NCI-H1417 (cell line): Measurements from ENCODE around the gene ADAMTS2.

ENCODE experiments used
- DNase-seq, 3 experiments: peaks; one replicate each; lab custom pipeline; 2025; lab: John Stamatoyannopoulos, UW

Gene ADAMTS2

GRCh38 chr5:179371681-179372680 lies 26.7 kb upstream of the ADAMTS2 start:
- DNase-seq: peak in 2 of 3 experiments; percentile 84 to 95

GRCh38 chr5:179371121-179371510 lies 25.9 kb upstream of the ADAMTS2 start:
- no peak for DNase-seq

GRCh38 chr5:179370490-179371120 lies 25.3 kb upstream of the ADAMTS2 start:
- DNase-seq: peak in 1 of 3 experiments; percentile 13

- no peak for DNase-seq
Observed at GRCh38 chr5:179369530-179369884, 24.2 kb upstream of the ADAMTS2 start.

GRCh38 chr5:179368806-179369529 lies 23.7 kb upstream of the ADAMTS2 start:
- DNase-seq: no peak

GRCh38 chr5:179368126-179368805 lies 23.0 kb upstream of the ADAMTS2 start:
- no peak for DNase-seq

GRCh38 chr5:179367491-179367890 lies 22.2 kb upstream of the ADAMTS2 start:
- no peak for DNase-seq

GRCh38 chr5:179362355-179362754 lies 17.1 kb upstream of the ADAMTS2 start:
- DNase-seq: no peak

- no peak for DNase-seq
Observed at GRCh38 chr5:179361037-179361603, 15.9 kb upstream of the ADAMTS2 start.

- no peak for DNase-seq
Observed at GRCh38 chr5:179357031-179357430, 11.8 kb upstream of the ADAMTS2 start.

GRCh38 chr5:179355976-179356974 lies 11.0 kb upstream of the ADAMTS2 start:
- DNase-seq: no peak

GRCh38 chr5:179354305-179354882 lies 9.1 kb upstream of the ADAMTS2 start:
- no peak for DNase-seq

- no peak for DNase-seq
Observed at GRCh38 chr5:179348843-179349242, 3.6 kb upstream of the ADAMTS2 start.

- DNase-seq: no peak
Observed at GRCh38 chr5:179348011-179348530, 2.8 kb upstream of the ADAMTS2 start.

- no peak for DNase-seq
Observed at GRCh38 chr5:179347581-179347980, 2.3 kb upstream of the ADAMTS2 start.

GRCh38 chr5:179346875-179347274 lies 1.6 kb upstream of the ADAMTS2 start:
- DNase-seq: no peak

GRCh38 chr5:179346401-179346800 lies 1.1 kb upstream of the ADAMTS2 start:
- no peak for DNase-seq

- no peak for DNase-seq
Observed at GRCh38 chr5:179345183-179345432, 153 bp downstream of the ADAMTS2 start.

GRCh38 chr5:179344431-179345182 lies 654 bp downstream of the ADAMTS2 start:
- DNase-seq: peak in 2 of 3 experiments; percentile 45 to 56
